HG03108 (cell line): ENCODE measurements around the gene ECT2L.
A peak's percentile ranks its signal among the peaks of the same experiment; 100 is the strongest.

ENCODE experiments used
- ATAC-seq: cut with Tn5 transposase; IDR thresholded peaks from one replicate; pipeline ENCODE4 v1.9.1; 2021; ENCODE audit warnings: moderate library complexity; ENCODE audit not compliant: unreplicated experiment

ECT2L gene

GRCh38 chr6:138849791-138850190, 53.9 kb downstream of the ECT2L start:
- no peak for ATAC-seq

GRCh38 chr6:138856654-138857053, 60.8 kb downstream of the ECT2L start:
- no peak for ATAC-seq

- ATAC-seq = no peak
These were observed 61.9 kb downstream of the ECT2L start for GRCh38 chr6:138857775-138858174.

- no peak for ATAC-seq
These were observed 66.6 kb downstream of the ECT2L start for GRCh38 chr6:138862456-138862855.

- ATAC-seq = no peak
These were observed 67.4 kb downstream of the ECT2L start for GRCh38 chr6:138863321-138863720.

- no peak for ATAC-seq
These were observed 68.5 kb downstream of the ECT2L start for GRCh38 chr6:138864343-138864890.

- no peak for ATAC-seq
These were observed 69.7 kb downstream of the ECT2L start for GRCh38 chr6:138865480-138866109.

GRCh38 chr6:138868181-138868580, 72.3 kb downstream of the ECT2L start:
- ATAC-seq = no peak

GRCh38 chr6:138869398-138869797, 73.5 kb downstream of the ECT2L start:
- ATAC-seq = no peak

- ATAC-seq = no peak
These were observed 77.3 kb downstream of the ECT2L start for GRCh38 chr6:138873191-138873590.

- ATAC-seq = peak; percentile 75
These were observed 86.6 kb downstream of the ECT2L start for GRCh38 chr6:138882369-138883017.

GRCh38 chr6:138885156-138885819, 89.4 kb downstream of the ECT2L start:
- ATAC-seq = no peak

- ATAC-seq = no peak
These were observed 95.5 kb downstream of the ECT2L start for GRCh38 chr6:138891255-138891986.

- ATAC-seq = no peak
These were observed 100.3 kb downstream of the ECT2L start for GRCh38 chr6:138896104-138896756.

GRCh38 chr6:138897031-138897430, 101.1 kb downstream of the ECT2L start:
- ATAC-seq = no peak

- no peak for ATAC-seq
These were observed 111.3 kb downstream of the ECT2L start for GRCh38 chr6:138907167-138907566.

GRCh38 chr6:138909511-138909910, 113.6 kb downstream of the ECT2L start:
- ATAC-seq = no peak

GRCh38 chr6:138909975-138910374, 114.1 kb downstream of the ECT2L start:
- no peak for ATAC-seq

GRCh38 chr6:138912308-138912707, 116.4 kb downstream of the ECT2L start:
- ATAC-seq = no peak

- ATAC-seq = no peak
These were observed 118.8 kb downstream of the ECT2L start for GRCh38 chr6:138914701-138915100.

- no peak for ATAC-seq
These were observed 125.0 kb downstream of the ECT2L start for GRCh38 chr6:138920906-138921305.
